A673 (cell line): Measurements from ENCODE around the gene EFNA3.

ENCODE experiments used
- CTCF ChIP-seq: fragments of 300-800, 200-600 bp; sonication (generic); conservative IDR thresholded peaks from 2 replicates; pipeline ENCODE4 v1.5.1; 2017; ENCODE audit warnings: low read depth, mild to moderate bottlenecking, antibody characterized with exemption, low read length, moderate library complexity, mixed read lengths
- EZH2 ChIP-seq: fragments of 200-600 bp; sonication (generic); IDR thresholded peaks from 2 replicates; pipeline ENCODE4 v1.6.1; 2017; ENCODE audit warnings: borderline replicate concordance, low read depth, mild to moderate bottlenecking, mixed read lengths, antibody characterized with exemption, low read length; ENCODE audit not compliant: poor library complexity, severe bottlenecking

- TF ChIP-seq CTCF (no peak), EZH2 (no peak)
These were observed 21.5 kb upstream of the EFNA3 start for GRCh38 chr1:155057104-155057503.
